Liver (tissue), 3 donors: ENCODE measurements around the gene IL36B.

ENCODE experiments used
- ATF3 ChIP-seq: IDR thresholded peaks from 2 replicates; pipeline ENCODE4 v1.6.1; 2016; ENCODE audit warnings: antibody characterized with exemption
- CTCF ChIP-seq: fragments of 150-350 bp; IDR thresholded peaks from 2 replicates; pipeline ENCODE4 v1.5.1; 2017; ENCODE audit warnings: improper control_type of control experiment, low read depth, low read length; ENCODE audit not compliant: missing input control
- GABPA ChIP-seq, 2 donors: IDR thresholded peaks in 1 of 2; conservative IDR thresholded peaks in 1 of 2; 2 replicates each; pipeline ENCODE4 v1.6.1; 2016; ENCODE audit warnings: antibody characterized with exemption in 2 of 2, mild to moderate bottlenecking in 1 of 2, moderate library complexity in 1 of 2
- HNF4G ChIP-seq: IDR thresholded peaks from 2 replicates; pipeline ENCODE4 v1.6.1; 2016; ENCODE audit warnings: antibody characterized with exemption
- MAX ChIP-seq: IDR thresholded peaks from 2 replicates; pipeline ENCODE4 v1.6.1; 2016; ENCODE audit warnings: antibody characterized with exemption
- SP1 ChIP-seq: IDR thresholded peaks from 2 replicates; pipeline ENCODE4 v1.6.1; 2018; ENCODE audit warnings: antibody characterized with exemption, mild to moderate bottlenecking
- TAF1 ChIP-seq: conservative IDR thresholded peaks from 2 replicates; pipeline ENCODE4 v1.6.1; 2016; ENCODE audit warnings: antibody characterized with exemption, mild to moderate bottlenecking
- donor health status: healthy.
- donor health status: healthy.

- no peak for TF ChIP-seq GABPA (IDR thresholded peaks at IDR 0.05 in 1 of 2, conservative IDR thresholded peaks at IDR 0.05 in 1 of 2)
- TF ChIP-seq CTCF, result no peak
- TF ChIP-seq ATF3, result no peak
- TF ChIP-seq SP1, result no peak
- TF ChIP-seq HNF4G, result no peak
- TF ChIP-seq MAX, result no peak
- no peak for TF ChIP-seq TAF1
Observed at GRCh38 chr2:112985090-112985489, 67.6 kb downstream of the IL36B start.
